HG03135 (cell line): ENCODE measurements around the gene SLC16A9.
A peak's percentile ranks its signal among the peaks of the same experiment; 100 is the strongest.

Experiments used
- ATAC-seq: cut with Tn5 transposase; IDR thresholded peaks from one replicate; pipeline ENCODE4 v1.9.1; 2021; ENCODE audit warnings: mild to moderate bottlenecking, moderate library complexity; ENCODE audit not compliant: unreplicated experiment

Gene SLC16A9

DNA sequence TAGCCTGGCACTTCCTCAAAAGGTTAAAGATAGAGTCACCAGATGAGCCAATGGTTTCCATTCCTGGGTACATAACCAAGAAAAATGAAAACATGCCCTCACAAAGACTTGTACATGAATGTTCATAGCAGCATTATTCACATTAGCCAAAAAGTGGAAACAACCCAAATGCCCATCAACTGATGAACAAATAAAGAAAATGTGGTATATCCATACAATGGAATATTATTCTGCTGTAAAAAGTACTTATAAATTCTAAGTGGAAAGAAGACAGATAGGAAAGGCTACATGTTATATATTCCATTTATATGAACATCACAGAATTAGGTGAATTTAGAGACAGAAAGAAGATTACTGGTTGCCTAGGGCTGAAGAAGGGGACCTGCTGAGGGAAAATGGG lies 10.7 kb upstream of the SLC16A9 start:
- no peak for ATAC-seq

GRCh38 chr10:59719374-59719773 lies 9.7 kb upstream of the SLC16A9 start:
- ATAC-seq = no peak

GRCh38 chr10:59718257-59718656 lies 8.6 kb upstream of the SLC16A9 start:
- no peak for ATAC-seq

DNA sequence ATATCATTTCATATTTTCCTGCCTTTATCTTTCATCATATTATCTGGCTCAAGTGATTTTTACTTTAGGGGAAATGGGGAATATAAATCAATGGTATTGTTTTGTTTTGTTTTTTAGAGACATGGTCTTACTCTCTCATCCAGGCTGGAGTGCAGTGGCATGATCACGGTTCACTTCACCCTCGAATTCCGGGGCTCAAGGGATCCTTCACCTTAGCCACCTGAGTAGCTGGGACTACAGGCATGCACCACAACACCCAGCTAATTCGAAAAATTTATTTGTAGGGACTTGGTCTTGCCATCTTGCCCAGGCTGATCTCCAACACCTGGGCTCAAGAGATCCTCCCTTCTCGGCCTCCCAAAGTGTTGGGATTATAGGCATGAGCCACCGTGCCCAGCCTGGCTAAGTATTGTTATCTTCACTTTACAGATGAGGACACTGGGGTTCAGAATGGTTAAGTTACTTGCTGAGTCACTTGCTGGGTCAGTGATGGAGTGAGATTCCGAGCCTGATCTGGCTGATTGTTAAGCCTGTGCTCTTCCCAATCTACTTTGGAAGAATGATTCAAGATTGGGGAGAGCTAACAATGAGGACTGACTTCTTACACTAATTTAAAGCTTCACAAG lies 3.7 kb upstream of the SLC16A9 start:
- no peak for ATAC-seq

- no peak for ATAC-seq
Measured at GRCh38 chr10:59711871-59712494, 2.3 kb upstream of the SLC16A9 start.

DNA sequence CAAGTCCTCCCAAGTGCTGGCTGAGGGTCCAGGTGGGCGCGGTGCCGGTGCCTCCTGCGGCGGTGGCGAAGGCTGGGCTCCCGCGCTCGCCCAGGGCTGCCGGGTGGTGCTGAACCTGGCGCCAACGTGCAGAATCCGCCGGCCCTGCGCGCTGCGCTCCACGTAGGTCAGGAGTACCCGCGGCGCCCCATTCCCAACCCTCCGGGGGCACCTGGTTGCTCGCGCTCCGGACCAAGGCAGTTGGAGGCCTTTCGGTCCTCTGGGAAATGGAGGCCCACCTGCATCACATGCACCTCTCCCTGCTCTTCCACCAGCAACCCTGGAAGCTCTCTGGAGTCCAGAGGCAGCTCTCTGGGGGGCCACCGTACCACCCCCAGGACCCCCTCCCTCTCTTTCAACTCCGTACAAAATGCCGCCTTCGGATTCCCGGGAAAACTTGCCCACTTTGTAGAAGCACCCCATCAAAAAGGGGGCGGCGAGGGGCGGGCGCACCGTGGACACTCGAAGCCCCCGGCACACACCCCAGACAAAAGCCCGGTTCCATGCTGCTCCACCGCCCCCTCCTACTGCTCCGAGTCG lies 745 bp downstream of the SLC16A9 start:
- ATAC-seq = peak; percentile 16

GRCh38 chr10:59706851-59707797 lies 2.5 kb downstream of the SLC16A9 start:
- ATAC-seq = no peak

DNA sequence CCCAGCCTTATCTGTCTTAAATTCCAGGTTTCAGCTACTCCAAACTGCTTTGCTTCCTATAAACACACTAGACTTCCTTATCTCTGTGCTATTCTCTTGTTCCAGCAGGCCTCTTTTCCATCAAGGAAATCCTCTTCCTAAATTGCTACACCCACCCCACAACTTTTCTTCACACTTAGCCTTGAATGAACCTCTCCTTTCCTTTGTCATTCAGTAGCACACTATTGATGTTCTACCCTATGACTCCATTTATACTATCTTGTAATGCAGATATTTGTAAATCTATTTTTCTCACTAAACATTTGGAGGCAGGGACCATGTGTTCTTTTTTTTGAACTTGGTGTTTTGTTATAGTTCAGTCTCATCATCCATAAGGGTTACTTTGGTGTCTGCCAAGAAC lies 3.7 kb downstream of the SLC16A9 start:
- no peak for ATAC-seq

GRCh38 chr10:59704630-59705029 lies 5.0 kb downstream of the SLC16A9 start:
- no peak for ATAC-seq

GRCh38 chr10:59702347-59702746 lies 7.3 kb downstream of the SLC16A9 start:
- ATAC-seq = no peak

DNA sequence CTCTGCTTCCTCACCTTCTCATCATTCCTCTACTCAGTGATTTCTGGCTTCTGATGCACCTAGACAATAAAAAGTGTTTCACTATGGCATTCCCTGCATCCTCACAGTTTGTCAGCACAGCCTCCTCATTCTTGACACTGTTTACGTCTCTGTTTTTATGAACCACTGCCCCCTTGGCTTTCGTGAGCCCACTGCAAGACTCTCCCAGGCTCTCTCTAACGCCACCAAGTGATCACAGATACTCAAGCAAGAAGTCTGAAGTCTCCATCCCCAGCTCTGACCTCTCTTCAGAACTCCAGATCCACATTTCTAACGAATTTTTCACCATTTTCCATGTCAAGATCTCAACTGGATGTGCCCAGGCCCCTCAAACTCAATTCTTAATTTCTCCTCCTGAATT lies 8.9 kb downstream of the SLC16A9 start:
- no peak for ATAC-seq

GRCh38 chr10:59698326-59698725 lies 11.3 kb downstream of the SLC16A9 start:
- ATAC-seq = no peak

DNA sequence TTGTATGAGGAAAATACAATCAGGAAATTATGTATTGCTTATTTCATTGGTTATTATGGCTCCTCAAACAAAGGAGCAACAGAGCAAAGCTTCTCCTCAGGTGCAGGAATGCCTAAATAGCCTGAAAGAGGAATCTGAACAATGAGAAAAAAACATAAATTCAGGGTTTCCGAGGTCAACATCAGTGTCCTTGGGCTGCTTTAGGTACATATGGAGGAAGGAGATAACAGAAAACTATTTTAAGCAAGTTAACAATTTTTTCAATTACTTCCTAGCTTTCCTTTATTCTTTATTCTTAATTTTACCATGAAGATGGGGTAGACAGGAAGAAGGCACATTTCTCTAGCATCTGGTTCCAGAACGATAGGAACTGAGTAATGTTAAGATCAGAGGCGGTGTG lies 14.0 kb downstream of the SLC16A9 start:
- ATAC-seq = no peak

- no peak for ATAC-seq
Measured at GRCh38 chr10:59694936-59695335, 14.7 kb downstream of the SLC16A9 start.

DNA sequence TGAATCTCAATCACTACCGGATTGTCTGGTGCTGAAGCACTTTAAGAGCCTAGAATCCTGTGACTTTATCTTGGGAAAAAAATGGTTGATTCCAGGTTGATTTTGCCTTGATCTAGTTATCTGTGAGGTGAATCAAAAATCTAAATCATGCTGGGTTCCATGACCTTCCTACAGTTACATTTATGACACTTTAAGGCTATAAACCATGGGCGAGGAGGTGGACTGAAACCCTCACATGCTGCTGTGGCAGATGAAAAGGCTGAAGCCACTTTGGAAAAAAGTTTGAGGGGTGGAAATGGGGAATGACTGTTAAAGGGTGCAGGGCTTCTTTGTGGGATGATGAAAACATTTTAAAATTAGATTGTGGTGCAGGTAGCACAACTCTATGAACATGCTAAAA lies 17.5 kb downstream of the SLC16A9 start:
- no peak for ATAC-seq

- no peak for ATAC-seq
Measured at GRCh38 chr10:59688921-59689351, 20.7 kb downstream of the SLC16A9 start.

DNA sequence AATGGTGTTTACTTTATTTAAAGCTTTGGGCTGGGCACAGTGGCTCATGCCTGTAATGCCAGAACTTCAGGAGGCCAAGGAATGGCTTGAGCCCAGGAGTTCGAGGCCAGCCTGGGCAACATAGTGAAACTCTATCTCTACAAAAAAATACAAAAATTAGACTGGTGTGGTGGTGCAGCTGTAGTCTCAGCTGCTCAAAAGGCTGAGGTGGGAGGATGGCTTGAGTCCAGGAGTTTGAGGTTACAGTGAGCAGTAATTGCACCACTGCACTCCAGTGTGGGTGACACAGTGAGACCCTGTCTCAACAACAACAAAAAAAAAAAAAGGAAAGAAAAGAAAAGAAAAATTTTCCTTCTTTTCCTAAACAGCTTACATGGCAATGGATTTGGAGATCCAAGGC lies 22.0 kb downstream of the SLC16A9 start:
- ATAC-seq = no peak

DNA sequence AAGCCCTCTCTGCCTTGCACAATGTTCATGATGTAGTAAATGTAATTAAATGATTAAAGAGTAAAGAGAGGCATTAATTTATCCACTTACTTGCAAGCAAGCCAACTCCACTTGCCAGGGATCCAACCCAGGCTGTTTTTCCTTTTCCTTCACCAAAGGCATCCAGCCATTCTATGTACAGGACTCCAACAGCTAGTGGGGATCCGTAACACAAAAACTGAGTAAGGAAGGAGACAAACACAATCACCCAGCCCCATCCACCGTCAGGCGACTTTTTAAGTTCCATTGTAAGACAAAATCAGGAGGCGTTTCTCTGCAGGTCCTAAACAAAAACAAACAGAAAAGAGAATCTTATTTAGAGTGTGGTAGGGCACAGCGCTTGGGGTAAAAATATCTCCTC lies 25.6 kb downstream of the SLC16A9 start:
- no peak for ATAC-seq

DNA sequence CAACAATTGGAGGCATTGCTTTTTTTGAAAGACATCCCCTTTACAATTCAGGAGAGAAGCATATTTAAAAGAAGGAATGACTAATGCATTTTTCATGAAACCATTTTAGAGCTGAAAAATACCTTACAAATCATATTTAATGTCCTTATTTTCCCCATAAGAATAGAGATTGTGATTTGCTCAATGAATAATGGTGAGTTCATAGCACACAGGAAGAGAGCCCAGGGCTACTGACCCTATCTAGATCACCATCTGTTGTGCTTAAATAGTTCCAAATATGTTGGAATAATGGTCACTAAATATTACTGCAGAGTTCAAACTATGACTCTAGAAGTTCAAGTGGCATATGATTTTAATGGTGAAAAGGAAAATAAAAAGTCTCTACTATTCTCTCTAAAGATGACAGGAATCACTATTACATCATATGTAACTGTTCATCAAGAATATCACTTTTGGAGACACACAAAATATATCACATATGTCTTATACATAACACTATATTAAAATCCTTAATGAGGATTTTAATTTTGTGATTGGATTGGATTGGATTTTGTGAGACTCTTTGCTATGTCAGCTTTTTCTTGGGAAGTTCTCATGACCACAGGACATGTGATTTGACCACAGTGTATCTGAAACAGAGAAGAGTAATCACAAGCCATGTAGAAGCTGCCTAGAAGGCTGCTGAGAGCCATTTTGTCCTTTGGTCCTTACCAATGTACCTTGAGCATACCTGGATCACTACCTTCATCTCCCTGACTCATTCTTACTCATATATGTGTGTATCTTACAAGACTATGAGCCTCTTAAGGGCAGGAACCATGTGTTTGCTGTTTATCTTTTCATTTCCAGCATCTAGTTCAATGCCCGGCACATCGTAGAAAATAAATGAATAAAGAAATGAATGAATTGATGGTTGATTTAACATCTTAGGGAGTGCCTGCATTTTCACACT lies 26.4 kb downstream of the SLC16A9 start:
- no peak for ATAC-seq

DNA sequence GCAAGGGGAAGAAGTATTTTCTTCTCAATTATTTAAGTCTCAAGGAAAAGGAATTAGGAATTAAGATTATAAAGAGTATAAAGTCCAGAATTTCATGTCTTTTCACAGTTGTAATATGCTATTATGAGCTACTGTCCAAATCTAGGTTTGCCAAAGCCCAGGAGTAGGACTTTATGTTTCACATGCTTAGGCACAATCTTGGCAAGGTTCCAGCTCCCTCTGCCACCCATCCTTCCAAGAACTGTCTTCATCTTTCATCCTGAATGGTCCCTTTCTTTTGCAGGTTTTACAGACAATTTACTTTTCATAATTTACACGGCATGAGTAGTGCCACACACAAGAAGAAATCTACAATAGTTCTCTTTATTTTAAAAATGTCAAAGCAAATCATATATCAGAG lies 29.5 kb downstream of the SLC16A9 start:
- ATAC-seq = no peak
